Mucosa of descending colon (tissue), 3 donors: ENCODE results near the gene EEF1G. TPM values are rescaled to one million over a fixed set of nuclear protein-coding genes. Genes with fewer than 3 reads are reported as not detected.
A peak's percentile ranks its signal among the peaks of the same experiment; 100 is the strongest.
"Not testable (repeated sequence)": the region's sequence is repeated elsewhere in the genome, so short reads cannot be mapped to it uniquely, and the experiment has no call there.

Experiments
- ATAC-seq: fragments of 200-7000 bp; cut with Tn5 transposase; one replicate; pipeline ENCODE4 v1.9.1; 2020; ENCODE audit warnings: mild to moderate bottlenecking, moderate library complexity
- DNase-seq, 3 donors: peaks; one replicate each; pipeline ENCODE4 v3.0.0-alpha.2; 2020
- H3K36me3 ChIP-seq: fragments of 200-600 bp; one replicate; pipeline ENCODE4 v1.8.0; 2021; ENCODE audit warnings: low read depth, mild to moderate bottlenecking
- H3K4me1 ChIP-seq: fragments of 200-600 bp; one replicate; pipeline ENCODE4 v1.8.0; 2021; ENCODE audit warnings: low read depth, mild to moderate bottlenecking
- H3K4me3 ChIP-seq: fragments of 200-600 bp; one replicate; pipeline ENCODE4 v1.8.0; 2021; ENCODE audit warnings: mild to moderate bottlenecking
- H3K9me3 ChIP-seq: fragments of 200-600 bp; one replicate; pipeline ENCODE4 v1.8.0; 2021; ENCODE audit warnings: mild to moderate bottlenecking
- intact Hi-C, 2 donors: fragments of 100-400 bp; cut with DNase I in 1 of 2; cut with micrococcal nuclease in 1 of 2; formaldehyde crosslinking; loops; one replicate each; pipeline versions ENCODE4 v1.11.0 to v1.11.1; 2022; cut with DNase I, micrococcal nuclease
- total RNA-seq, 3 donors: library from RNA; stranded (reverse); fragmentation: NEBNext Ultra II Directional in 2 of 3; extraction: Animal tissue kit (Norgen Biotek cat#: 25700) in 2 of 3; gene quantifications; one replicate each; pipeline versions ENCODE4 v1.2.1 to v1.2.4, GENCODE V29; 2021 to 2023
- TF ChIP-seq, protein P1 (sequence below): fragments of 200-600 bp; IDR thresholded peaks from one replicate; pipeline ENCODE4 v1.8.0; 2022; ENCODE audit warnings: antibody characterized with exemption, mild to moderate bottlenecking
- donor health status: DM: no; HTN: no; CAD: no; lungs with moderate emphysema.
- donor health status: DM: no; HTN: no; CAD: no.
- donor health status: DM: no; HTN: yes; CAD: no.

Gene EEF1G
- total RNA-seq, 3 donors from 2014 or later = 1,059 to 1,365 (median 1,164) TPM

DNA sequence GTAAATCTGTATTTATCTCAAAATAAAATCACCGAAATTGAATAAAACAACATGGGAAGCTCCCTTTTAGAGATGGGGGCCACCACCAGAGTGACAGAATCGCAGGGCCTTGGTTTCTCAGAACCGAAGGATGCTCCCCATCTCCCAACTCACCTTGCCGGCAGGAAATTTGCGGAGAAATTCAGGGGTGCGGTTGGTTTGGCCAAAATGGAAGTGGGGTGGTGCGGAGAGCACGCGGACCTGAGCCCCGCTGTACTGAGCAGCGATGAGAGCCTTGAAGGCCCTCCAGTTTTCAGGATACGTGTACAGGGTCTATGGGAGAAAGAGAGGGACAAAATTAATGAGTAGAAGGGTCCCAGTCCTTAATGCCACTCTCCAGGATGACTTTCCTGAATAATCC lies 1.3 kb downstream of the EEF1G start:
- DNase-seq = no peak
- Histone ChIP-seq H3K4me1 (peaks cover 18% of the 10 kb centered on the region), H3K4me3 (no peak overlapping the region), H3K36me3 (peaks cover 11% of the 10 kb centered on the region), H3K9me3 (no peaks in the 10 kb centered on the region)
- intact Hi-C loops = no loop called here
- TF ChIP-seq, protein P1, sequence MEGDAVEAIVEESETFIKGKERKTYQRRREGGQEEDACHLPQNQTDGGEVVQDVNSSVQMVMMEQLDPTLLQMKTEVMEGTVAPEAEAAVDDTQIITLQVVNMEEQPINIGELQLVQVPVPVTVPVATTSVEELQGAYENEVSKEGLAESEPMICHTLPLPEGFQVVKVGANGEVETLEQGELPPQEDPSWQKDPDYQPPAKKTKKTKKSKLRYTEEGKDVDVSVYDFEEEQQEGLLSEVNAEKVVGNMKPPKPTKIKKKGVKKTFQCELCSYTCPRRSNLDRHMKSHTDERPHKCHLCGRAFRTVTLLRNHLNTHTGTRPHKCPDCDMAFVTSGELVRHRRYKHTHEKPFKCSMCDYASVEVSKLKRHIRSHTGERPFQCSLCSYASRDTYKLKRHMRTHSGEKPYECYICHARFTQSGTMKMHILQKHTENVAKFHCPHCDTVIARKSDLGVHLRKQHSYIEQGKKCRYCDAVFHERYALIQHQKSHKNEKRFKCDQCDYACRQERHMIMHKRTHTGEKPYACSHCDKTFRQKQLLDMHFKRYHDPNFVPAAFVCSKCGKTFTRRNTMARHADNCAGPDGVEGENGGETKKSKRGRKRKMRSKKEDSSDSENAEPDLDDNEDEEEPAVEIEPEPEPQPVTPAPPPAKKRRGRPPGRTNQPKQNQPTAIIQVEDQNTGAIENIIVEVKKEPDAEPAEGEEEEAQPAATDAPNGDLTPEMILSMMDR = no peak
- no peak for ATAC-seq

DNA sequence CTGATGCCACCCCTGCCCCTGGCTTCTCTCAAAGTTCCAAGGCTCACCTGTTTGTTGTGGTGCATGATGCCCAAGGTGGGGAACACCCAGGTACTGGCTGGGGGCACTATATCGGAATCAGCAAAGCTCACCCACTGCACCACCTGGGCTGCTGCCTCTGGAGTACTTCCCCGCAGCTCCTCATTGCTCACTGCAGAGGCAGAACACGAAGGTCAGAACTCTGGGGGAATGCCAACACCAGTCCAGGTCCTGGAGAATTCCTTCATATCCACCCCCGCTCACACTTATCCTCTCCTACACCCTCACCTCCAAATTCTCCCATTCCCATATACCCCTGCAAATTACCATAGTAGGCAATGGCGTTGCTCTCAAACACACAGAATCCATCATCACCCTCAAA lies 2.2 kb downstream of the EEF1G start:
- H3K36me3 ChIP-seq = peaks cover 11% of the 10 kb centered on the region
- ATAC-seq, H3K9me3 ChIP-seq, H3K4me3 ChIP-seq, intact Hi-C loops, H3K4me1 ChIP-seq, DNase-seq: not testable (repeated sequence)

DNA sequence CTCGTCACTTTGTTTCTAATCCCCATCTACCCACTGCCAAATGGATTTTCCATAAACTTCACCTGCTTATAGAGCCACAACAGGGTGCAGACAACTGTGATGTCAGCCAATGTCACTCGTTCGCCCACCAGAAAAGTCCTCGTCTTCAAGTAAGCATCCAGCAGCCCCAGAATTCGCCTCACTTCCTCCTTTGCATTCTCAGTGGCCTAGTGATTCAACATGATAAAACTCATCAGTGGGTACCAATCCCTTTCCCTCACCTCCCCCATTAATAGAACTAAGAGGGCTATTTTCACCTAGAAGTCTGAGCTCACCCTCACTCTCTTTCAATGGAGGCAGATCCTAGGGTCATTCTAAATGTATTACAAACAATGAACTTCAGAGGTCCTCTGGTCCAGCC lies 2.8 kb downstream of the EEF1G start:
- H3K4me1 ChIP-seq, H3K4me3 ChIP-seq, DNase-seq, intact Hi-C loops, ATAC-seq, H3K9me3 ChIP-seq: not testable (repeated sequence)
- peaks cover 11% of the 10 kb centered on the region for H3K36me3 ChIP-seq

- intact Hi-C loops = no loop called here
- Histone ChIP-seq H3K4me1 (peaks cover 9% of the 10 kb centered on the region), H3K4me3 (no peak overlapping the region), H3K36me3 (peaks cover 11% of the 10 kb centered on the region), H3K9me3 (no peaks in the 10 kb centered on the region)
- DNase-seq (no peak), ATAC-seq (no peak)
- TF ChIP-seq, protein P1 = no peak
Measured at GRCh38 chr11:62569611-62570010, 4.1 kb downstream of the EEF1G start.

- intact Hi-C loops = no loop called here
- peak in 1 of 3 donors; percentile 10 for DNase-seq
- H3K4me1 ChIP-seq = peaks cover 2% of the 10 kb centered on the region
- H3K36me3 ChIP-seq = peaks cover 11% of the 10 kb centered on the region
- TF ChIP-seq, protein P1 = no peak
- ATAC-seq = no peak
- no peak overlapping the region for H3K4me3 ChIP-seq
- H3K9me3 ChIP-seq = no peaks in the 10 kb centered on the region
Measured at GRCh38 chr11:62567018-62567633, 6.6 kb downstream of the EEF1G start.

DNA sequence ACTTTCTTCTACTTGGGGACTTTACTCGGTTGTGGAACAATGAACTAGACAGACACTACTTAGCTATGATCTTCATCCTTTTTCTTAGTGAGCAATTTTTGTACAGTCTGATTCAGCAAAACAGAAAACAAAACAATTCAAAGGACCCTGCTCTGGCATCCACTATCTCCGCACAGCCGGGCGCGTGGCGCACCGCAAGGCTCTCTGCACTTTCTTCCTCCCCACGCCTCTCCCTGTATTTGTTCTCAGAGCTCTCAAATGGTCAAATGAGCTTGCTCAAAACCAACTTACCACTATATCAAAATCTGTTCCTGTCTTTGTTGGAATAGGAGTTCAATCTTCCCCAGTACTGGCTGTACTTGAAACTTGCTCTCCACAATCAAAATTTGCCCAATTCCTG lies 7.4 kb downstream of the EEF1G start:
- no peak for ATAC-seq
- no peak overlapping the region for H3K4me3 ChIP-seq
- H3K4me1 ChIP-seq = peaks cover under 1% of the 10 kb centered on the region
- peak in 1 of 3 donors; percentile 35 for DNase-seq
- peaks cover 11% of the 10 kb centered on the region for H3K36me3 ChIP-seq
- intact Hi-C loops = no loop called here
- TF ChIP-seq, protein P1 = no peak
- no peaks in the 10 kb centered on the region for H3K9me3 ChIP-seq
